Heart left ventricle (tissue), 16 donors: ENCODE measurements around the gene IQCH. TPM values are rescaled to one million over a fixed set of nuclear protein-coding genes. Genes with fewer than 3 reads are reported as not detected.

Experiments used
- ATAC-seq, 4 donors: fragments of 200-7000 bp; cut with Tn5 transposase; one replicate each; pipeline ENCODE4 v1.9.1; 2020 to 2022; ENCODE audit warnings: moderate library complexity in 4 of 4, mild to moderate bottlenecking in 3 of 4, moderate number of reproducible peaks in 1 of 4
- DNase-seq, 5 donors: peaks; one replicate each; pipeline ENCODE4 v3.0.0-alpha.2; 2020
- H3K27ac ChIP-seq, 12 donors: fragments of 200-600 bp; sonication (generic) in 4 of 12; one replicate each; pipeline versions ENCODE4 v1.5.0 to v1.8.0; 2016 to 2022; ENCODE audit warnings: mild to moderate bottlenecking in 2 of 12
- H3K27me3 ChIP-seq, 9 donors: fragments of 200-600 bp; sonication (generic) in 2 of 9; one replicate each; pipeline versions ENCODE4 v1.5.1 to v1.8.0; 2016 to 2022; ENCODE audit warnings: mild to moderate bottlenecking in 3 of 9
- H3K36me3 ChIP-seq, 9 donors: fragments of 200-600 bp; sonication (generic) in 2 of 9; one replicate each; pipeline versions ENCODE4 v1.5.0 to v1.8.0; 2018 to 2022; ENCODE audit warnings: mild to moderate bottlenecking in 2 of 9
- H3K4me1 ChIP-seq, 12 donors: fragments of 200-600 bp; sonication (generic) in 4 of 12; one replicate each; pipeline versions ENCODE4 v1.5.0 to v1.8.0; 2016 to 2022; ENCODE audit warnings: mild to moderate bottlenecking in 3 of 12
- H3K4me3 ChIP-seq, 12 donors: fragments of 200-600 bp; sonication (generic) in 4 of 12; one replicate each; pipeline versions ENCODE4 v1.5.0 to v1.8.0; 2017 to 2022; ENCODE audit warnings: mild to moderate bottlenecking in 9 of 12, moderate library complexity in 4 of 12
- H3K9me3 ChIP-seq, 12 donors: fragments of 200-600 bp; sonication (generic) in 4 of 12; one replicate each; pipeline versions ENCODE4 v1.5.0 to v1.8.0; 2016 to 2022; ENCODE audit warnings: mild to moderate bottlenecking in 1 of 12
- CTCF ChIP-seq, 12 donors: fragments of 200-600 bp; sonication (generic) in 4 of 12; IDR thresholded peaks; one replicate each; pipeline versions ENCODE4 v1.5.0 to v1.8.0; 2018 to 2022; ENCODE audit warnings: antibody characterized with exemption in 12 of 12, mild to moderate bottlenecking in 5 of 12
- POLR2A ChIP-seq, 2 donors: fragments of 450-650 bp; IDR thresholded peaks; one replicate each; pipeline ENCODE4 v1.6.1; 2017; ENCODE audit warnings: antibody characterized with exemption in 2 of 2, mild to moderate bottlenecking in 2 of 2, moderate library complexity in 2 of 2
- WGBS, 4 donors: extraction: QIAGEN DNeasy Blood & Tissue Kit in 2 of 4; methylation state at CpG; one replicate each; pipeline versions ENCODE4 v1.1.5 to v1.1.7; 2013 to 2018; 5-methylcytosine and 5-hydroxymethylcytosine counted together
- intact Hi-C, 10 donors: fragments of 100-400 bp; cut with DNase I; formaldehyde crosslinking; loops; one replicate each; pipeline versions ENCODE4 v1.11.1 to v1.14.2; 2022
- polyA plus RNA-seq, 2 donors: library from polyadenylated mRNA; stranded (reverse); fragments of 200-250 nt; gene quantifications; one replicate each; pipeline ENCODE4 v1.2.3, GENCODE V29; 2013
- total RNA-seq, 9 donors: library from RNA; depleted of rRNA in 2 of 9; stranded (reverse); fragments of >200 nt in 2 of 9; fragmentation: NEBNext Ultra II Directional in 3 of 9; extraction: Animal tissue kit (Norgen Biotek cat#: 25700) in 3 of 9; gene quantifications; one replicate each; pipeline versions ENCODE4 v1.1.0 to v1.2.4, GENCODE V29; 2016 to 2023
- donor health status: ischemic (EF 13 %, LVEDD 7.1; RV severe dilation, severe dysfunction).
- donor health status: healthy with polysubstance abuse.
- donor health status: DM: no; HTN: yes; CAD: no.
- donor health status: DM: no; HTN: no; CAD: no.
- donor health status: ischemic (EF 25% LVEDD 6.9; RV normal size, moderate dysfunction).
- donor health status: ischemic (EF 25% LVEDD 5.7; RV mildly dilated, moderate dysfunction).
- donor health status: healthy.
- donor health status: DM: yes; HTN: yes; CAD: no.
- donor health status: ischemic (EF 35%, LVEDD 5.7; RV mildly dilated, moderate dysfunction).
- donor health status: nonischemic (EF 11% LVEDD 7.7; RV severe dilation, severe dysfunction).
- donor health status: DM: yes; HTN: yes; CAD: no.
- donor health status: PGD.
- donor health status: ischemic (EF 29% LVEDD 5.4; RV normal size, mild dysfunction).
- donor health status: nonischemic (EF 23%, LVEDD 6.1; RV moderate dilation, normal function).

The IQCH gene
- total and polyA plus RNA-seq, 11 donors: 0.11 to 3.3 (median 1.4) TPM

GRCh38 chr15:67501836-67502461 is 247.4 kb downstream of the IQCH start:
- Histone ChIP-seq H3K4me1 (peaks cover 0 to 6% (median 0%) of the 10 kb centered on the region in 12 donors), H3K9me3 (no peaks in the 10 kb centered on the region), H3K27ac (no peak overlapping the region), H3K27me3 (no peaks in the 10 kb centered on the region), H3K36me3 (no peaks in the 10 kb centered on the region), H3K4me3 (peak overlapping the region in 2 of 12 donors; percentile 5 to 25)
- ATAC-seq: no peak
- no peak for DNase-seq
- TF ChIP-seq CTCF (IDR thresholded peaks at IDR 0.05) (no peak), POLR2A (IDR thresholded peaks at IDR 0.05) (no peak)
- intact Hi-C loops: loop anchor here in 5 of 10 donors (2.0 to 5.0 kb wide), 2 partner anchors 331 to 335 kb away; no protein-coding TSS in a partner anchor
- WGBS, 4 donors: 52 to 67% (median 65%) methylated on average over 13 of the region's 13 CpGs

GRCh38 chr15:67504056-67504455 is 249.5 kb downstream of the IQCH start:
- H3K36me3 ChIP-seq: peaks cover 0 to 5% (median 0%) of the 10 kb centered on the region in 9 donors
- DNase-seq (no peak), ATAC-seq (no peak)
- no peaks in the 10 kb centered on the region for H3K9me3 ChIP-seq
- intact Hi-C loops: loop anchor here in 4 of 10 donors (5.0 kb wide), 1 partner anchor 333 kb away; no protein-coding TSS in a partner anchor
- WGBS, 4 donors: 82 to 90% (median 87%) methylated on average over 6 of the region's 6 CpGs
- H3K4me1 ChIP-seq: peaks cover 0 to 10% (median 0%) of the 10 kb centered on the region in 12 donors
- H3K27me3 ChIP-seq: no peaks in the 10 kb centered on the region
- TF ChIP-seq POLR2A (IDR thresholded peaks at IDR 0.05) (no peak), CTCF (IDR thresholded peaks at IDR 0.05) (no peak)
- H3K4me3 ChIP-seq: no peak overlapping the region
- no peak overlapping the region for H3K27ac ChIP-seq

GRCh38 chr15:67504796-67505195 is 250.2 kb downstream of the IQCH start:
- peaks cover 0 to 9% (median 0%) of the 10 kb centered on the region in 9 donors for H3K36me3 ChIP-seq
- H3K9me3 ChIP-seq: no peaks in the 10 kb centered on the region
- H3K4me1 ChIP-seq: peaks cover 0 to 10% (median 0%) of the 10 kb centered on the region in 12 donors
- H3K27me3 ChIP-seq: no peaks in the 10 kb centered on the region
- ATAC-seq (no peak), DNase-seq (no peak)
- H3K27ac ChIP-seq: no peak overlapping the region
- intact Hi-C loops: loop anchor here in 4 of 10 donors (5.0 kb wide), 1 partner anchor 333 kb away; no protein-coding TSS in a partner anchor
- no peak overlapping the region for H3K4me3 ChIP-seq
- TF ChIP-seq POLR2A (IDR thresholded peaks at IDR 0.05) (no peak), CTCF (IDR thresholded peaks at IDR 0.05) (no peak)
- WGBS, 4 donors: 84 to 92% (median 91%) methylated on average over 5 of the region's 5 CpGs

- ATAC-seq: no peak
- no peak for DNase-seq
- WGBS, 4 donors: 81 to 83% (median 82%) methylated on average over 5 of the region's 5 CpGs
- Histone ChIP-seq H3K4me3 (no peak overlapping the region), H3K27ac (no peak overlapping the region), H3K9me3 (no peaks in the 10 kb centered on the region), H3K4me1 (peaks cover 0 to 10% (median 0%) of the 10 kb centered on the region in 12 donors), H3K36me3 (peaks cover 0 to 21% (median 2%) of the 10 kb centered on the region in 9 donors), H3K27me3 (no peaks in the 10 kb centered on the region)
- intact Hi-C loops: no loop called here
- TF ChIP-seq POLR2A (IDR thresholded peaks at IDR 0.05) (no peak), CTCF (IDR thresholded peaks at IDR 0.05) (no peak)
Observed at GRCh38 chr15:67505675-67506572, 251.3 kb downstream of the IQCH start.
